Stimulated activated memory B cell treated with anti-CD40 and anti-IgM and Interleukin-4, amounts not matched to agents 10 μg/mL and 1 μg/mL and 100 μg/mL, for 72 hours (primary cell): ENCODE results near the gene VAV2.
A peak's percentile ranks its signal among the peaks of the same experiment; 100 is the strongest.

ENCODE experiments used
- ATAC-seq: fragments of 150-1000 bp; cut with Tn5 transposase; 2 replicates; pipeline ENCODE4 v1.10.0; 2021
- H3K27ac Mint-ChIP-seq: one replicate; pipeline ENCODE4 v1.8.0; 2022; ENCODE audit warnings: mild to moderate bottlenecking, mixed read lengths
- H3K27me3 Mint-ChIP-seq: one replicate; pipeline ENCODE4 v1.8.0; 2022; ENCODE audit warnings: mixed read lengths
- H3K36me3 Mint-ChIP-seq: one replicate; pipeline ENCODE4 v1.8.0; 2022; ENCODE audit warnings: mixed read lengths
- H3K4me1 Mint-ChIP-seq: one replicate; pipeline ENCODE4 v1.8.0; 2022; ENCODE audit warnings: mixed read lengths
- H3K4me3 Mint-ChIP-seq: one replicate; pipeline ENCODE4 v1.8.0; 2022; ENCODE audit warnings: mild to moderate bottlenecking, moderate library complexity, mixed read lengths
- H3K9me3 Mint-ChIP-seq: one replicate; pipeline ENCODE4 v1.8.0; 2022; ENCODE audit warnings: mixed read lengths

The VAV2 gene

GRCh38 chr9:133973791-133974630, 18.1 kb downstream of the VAV2 start:
- Mint-ChIP-seq H3K36me3 (no peaks in the 10 kb centered on the region), H3K4me1 (peaks cover 87% of the 10 kb centered on the region), H3K27ac (peak overlapping the region; percentile 66), H3K4me3 (peak overlapping the region; percentile 71), H3K27me3 (no peaks in the 10 kb centered on the region), H3K9me3 (no peaks in the 10 kb centered on the region)
- ATAC-seq: no peak

- Mint-ChIP-seq H3K27ac (peak overlapping the region; percentile 66), H3K4me1 (peaks cover 87% of the 10 kb centered on the region), H3K4me3 (peak overlapping the region; percentile 71), H3K27me3 (no peaks in the 10 kb centered on the region), H3K36me3 (no peaks in the 10 kb centered on the region), H3K9me3 (no peaks in the 10 kb centered on the region)
- peak; percentile 51 for ATAC-seq
Observed at GRCh38 chr9:133973111-133973790, 18.9 kb downstream of the VAV2 start.

- no peak for ATAC-seq
- H3K9me3 Mint-ChIP-seq: no peaks in the 10 kb centered on the region
- H3K27me3 Mint-ChIP-seq: no peaks in the 10 kb centered on the region
- no peaks in the 10 kb centered on the region for H3K36me3 Mint-ChIP-seq
- peak overlapping the region; percentile 66 for H3K27ac Mint-ChIP-seq
- peaks cover 87% of the 10 kb centered on the region for H3K4me1 Mint-ChIP-seq
- H3K4me3 Mint-ChIP-seq: peak overlapping the region; percentile 32
Observed at GRCh38 chr9:133971981-133972941, 19.9 kb downstream of the VAV2 start.

DNA sequence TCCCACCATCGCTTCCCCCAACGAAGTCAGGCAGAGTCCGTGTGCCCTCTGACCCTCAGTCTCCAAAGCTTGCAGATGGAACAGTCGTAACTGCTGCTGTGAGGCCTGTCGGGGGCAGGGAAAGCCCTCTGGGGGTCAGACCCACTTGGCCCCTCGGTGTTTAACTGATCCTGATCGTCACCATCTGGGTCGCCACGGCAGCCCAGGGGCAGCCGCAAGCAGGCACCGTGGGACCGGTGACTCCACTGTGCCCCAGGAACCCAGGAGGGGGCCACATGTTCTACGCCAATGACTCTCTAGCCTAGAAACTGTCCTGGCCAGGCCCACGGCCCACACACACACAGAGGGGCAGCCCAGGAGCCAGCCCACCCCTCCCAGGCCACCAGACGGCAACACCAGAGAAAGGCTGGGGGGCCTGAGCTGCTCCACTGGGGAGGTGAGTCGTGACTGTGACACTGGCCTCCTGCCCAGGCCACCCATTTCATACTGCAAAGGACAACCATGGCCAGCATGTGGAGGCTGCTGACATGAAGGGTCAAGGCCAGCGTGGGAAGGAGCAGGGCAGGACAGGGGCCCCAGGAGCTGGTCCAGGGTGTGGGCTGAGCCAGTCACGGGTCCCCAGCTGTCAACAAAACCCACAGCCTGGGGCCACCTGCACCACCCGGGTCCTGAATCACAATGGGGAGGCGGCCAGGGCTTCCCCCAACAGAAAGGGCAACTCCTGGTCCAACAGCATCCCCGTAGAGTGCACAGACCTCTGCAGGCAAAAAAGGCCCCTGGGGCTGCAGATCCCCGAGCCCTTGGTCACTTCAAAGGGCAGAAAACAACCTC, 20.8 kb downstream of the VAV2 start:
- Mint-ChIP-seq H3K27me3 (no peaks in the 10 kb centered on the region), H3K4me3 (peak overlapping the region; percentile 32), H3K27ac (peak overlapping the region; percentile 66), H3K36me3 (no peaks in the 10 kb centered on the region), H3K9me3 (no peaks in the 10 kb centered on the region), H3K4me1 (peaks cover 90% of the 10 kb centered on the region)
- ATAC-seq: peak; percentile 69

DNA sequence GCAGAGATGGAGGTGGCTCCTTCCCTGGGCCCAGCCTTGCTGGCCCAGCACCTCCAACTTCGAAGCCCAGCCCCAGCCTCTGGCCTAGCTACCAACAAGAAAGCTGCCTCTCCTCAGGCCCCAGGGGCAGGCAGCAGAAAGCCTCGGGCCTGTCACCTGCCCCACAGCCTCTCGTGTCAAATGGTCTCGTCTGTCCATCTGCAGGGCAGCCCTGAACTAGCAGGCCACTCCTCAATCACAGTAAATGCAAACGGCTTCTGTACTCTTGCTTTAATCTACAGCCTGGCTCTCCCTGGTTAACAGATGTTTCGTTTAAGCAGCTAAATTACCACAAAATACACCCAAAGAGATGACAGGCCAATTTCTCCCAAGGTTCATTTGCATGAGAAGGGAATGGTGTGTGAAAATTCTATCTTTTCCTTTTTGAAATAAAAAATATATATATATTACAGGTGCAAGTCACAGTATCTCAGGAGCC, 21.5 kb downstream of the VAV2 start:
- peak overlapping the region; percentile 50 for H3K4me3 Mint-ChIP-seq
- no peak for ATAC-seq
- peak overlapping the region; percentile 66 for H3K27ac Mint-ChIP-seq
- peaks cover 6% of the 10 kb centered on the region for H3K36me3 Mint-ChIP-seq
- H3K27me3 Mint-ChIP-seq: no peaks in the 10 kb centered on the region
- peaks cover 93% of the 10 kb centered on the region for H3K4me1 Mint-ChIP-seq
- no peaks in the 10 kb centered on the region for H3K9me3 Mint-ChIP-seq

DNA sequence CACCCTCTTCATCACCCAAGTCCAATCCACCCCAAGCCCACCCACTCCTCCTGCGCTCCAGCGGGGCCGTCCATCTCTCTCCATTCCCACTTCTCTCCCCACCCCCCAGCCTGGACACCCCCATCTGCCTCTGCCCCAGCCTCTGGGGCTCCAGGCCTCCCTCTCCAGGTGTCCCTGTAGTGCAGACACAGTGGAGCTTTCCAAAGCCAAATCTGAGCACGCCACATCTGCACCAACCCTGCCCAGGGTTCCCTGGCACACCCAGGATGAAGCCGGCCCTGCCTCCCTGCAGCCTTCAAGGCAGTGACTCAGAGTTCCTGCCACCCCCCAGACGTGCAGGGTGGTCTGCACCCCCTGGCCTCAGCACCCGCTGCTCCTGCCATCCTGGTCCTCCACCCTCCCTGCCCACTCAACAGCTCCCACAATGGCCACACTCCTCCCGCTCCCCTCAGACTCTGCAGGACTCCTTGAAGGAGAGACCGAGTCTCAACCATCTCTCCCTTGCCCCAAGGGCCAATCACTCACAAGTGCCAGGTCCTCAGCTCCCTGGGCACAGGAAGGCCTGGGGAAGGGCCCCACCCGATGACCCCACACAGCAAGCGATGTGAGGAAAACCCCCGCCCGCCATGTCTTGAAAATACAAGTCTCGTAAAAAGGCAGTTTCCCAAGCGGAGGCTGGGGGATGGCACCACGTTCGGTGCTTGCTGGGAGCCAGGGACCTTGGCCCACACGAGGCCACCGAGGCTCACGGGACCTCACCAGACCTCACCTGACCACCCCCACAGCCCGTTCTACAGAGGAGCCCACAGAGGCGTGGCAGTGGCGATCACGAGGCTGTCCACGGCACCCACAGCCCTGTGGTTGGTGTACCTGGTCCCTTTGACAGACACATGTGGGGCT, 22.2 kb downstream of the VAV2 start:
- H3K27me3 Mint-ChIP-seq: no peaks in the 10 kb centered on the region
- peaks cover 10% of the 10 kb centered on the region for H3K36me3 Mint-ChIP-seq
- peak overlapping the region; percentile 66 for H3K27ac Mint-ChIP-seq
- peaks cover 89% of the 10 kb centered on the region for H3K4me1 Mint-ChIP-seq
- no peaks in the 10 kb centered on the region for H3K9me3 Mint-ChIP-seq
- peak overlapping the region; percentile 72 for H3K4me3 Mint-ChIP-seq
- ATAC-seq: no peak

GRCh38 chr9:133968966-133969617, 23.0 kb downstream of the VAV2 start:
- peak overlapping the region; percentile 72 for H3K4me3 Mint-ChIP-seq
- peaks cover 3% of the 10 kb centered on the region for H3K9me3 Mint-ChIP-seq
- peaks cover 81% of the 10 kb centered on the region for H3K4me1 Mint-ChIP-seq
- no peaks in the 10 kb centered on the region for H3K27me3 Mint-ChIP-seq
- ATAC-seq: no peak
- H3K27ac Mint-ChIP-seq: peak overlapping the region; percentile 66
- peaks cover 18% of the 10 kb centered on the region for H3K36me3 Mint-ChIP-seq

DNA sequence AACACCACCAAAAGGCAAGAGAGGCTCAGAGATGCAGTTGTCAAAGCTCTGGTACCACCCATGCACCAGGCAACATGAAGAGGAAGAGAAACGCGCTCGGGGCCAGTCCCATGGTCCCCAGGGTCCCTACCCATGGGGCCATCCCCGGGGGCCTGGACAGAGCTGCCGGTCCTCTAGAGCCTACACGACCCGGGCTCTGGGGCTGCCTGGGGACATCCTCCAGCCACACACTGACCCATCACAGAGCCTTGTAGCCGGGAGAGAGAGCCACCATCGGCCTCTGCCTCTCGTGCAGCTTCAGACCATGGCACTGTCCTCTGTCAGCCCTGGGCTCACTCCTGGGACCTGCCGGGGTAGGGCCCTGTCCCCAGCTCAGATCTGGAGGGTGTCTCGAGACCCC, 23.7 kb downstream of the VAV2 start:
- H3K9me3 Mint-ChIP-seq: peaks cover 3% of the 10 kb centered on the region

DNA sequence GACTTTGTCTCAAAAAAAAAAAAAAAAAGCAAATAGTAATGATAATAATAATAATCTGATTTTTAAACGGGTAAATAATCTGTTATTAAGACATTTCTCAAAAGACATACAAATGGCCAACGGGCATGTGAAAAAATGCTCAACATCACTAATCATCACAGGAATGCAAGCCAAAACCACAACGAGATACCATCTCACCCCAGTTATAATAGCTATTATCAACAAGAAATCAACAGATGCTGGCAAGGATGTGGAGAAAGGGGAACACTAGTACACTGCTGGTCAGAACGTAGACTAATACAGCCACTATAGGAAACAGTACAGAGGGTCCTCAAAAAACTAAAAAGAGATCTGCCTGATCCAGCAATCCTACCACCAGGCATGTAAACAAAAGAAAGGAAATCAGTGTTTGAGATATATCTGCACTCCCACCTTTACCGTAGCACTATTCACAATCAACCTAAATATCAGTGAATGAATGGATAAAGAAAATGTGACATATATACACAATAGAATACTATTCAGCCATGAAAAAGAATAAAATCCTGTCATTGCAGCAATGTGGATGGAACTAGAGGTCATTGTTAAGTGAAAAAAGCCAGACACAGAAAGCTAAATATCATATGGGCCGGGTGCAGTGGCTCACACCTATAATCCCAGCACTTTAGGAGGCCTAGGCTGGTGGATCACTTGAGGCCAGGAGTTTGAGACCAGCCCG, 24.9 kb downstream of the VAV2 start:
- Mint-ChIP-seq H3K4me3 (no peak overlapping the region), H3K4me1 (peaks cover 76% of the 10 kb centered on the region), H3K27me3 (no peaks in the 10 kb centered on the region), H3K36me3 (peaks cover 18% of the 10 kb centered on the region), H3K9me3 (peaks cover 3% of the 10 kb centered on the region), H3K27ac (peak overlapping the region; percentile 66)
- no peak for ATAC-seq

More for the DNA sequence above, 23.7 kb downstream of the VAV2 start:
- H3K27ac Mint-ChIP-seq: peak overlapping the region; percentile 66
- no peaks in the 10 kb centered on the region for H3K27me3 Mint-ChIP-seq
- peaks cover 18% of the 10 kb centered on the region for H3K36me3 Mint-ChIP-seq
- H3K4me1 Mint-ChIP-seq: peaks cover 76% of the 10 kb centered on the region
- peak; percentile 90 for ATAC-seq
- peak overlapping the region; percentile 72 for H3K4me3 Mint-ChIP-seq

DNA sequence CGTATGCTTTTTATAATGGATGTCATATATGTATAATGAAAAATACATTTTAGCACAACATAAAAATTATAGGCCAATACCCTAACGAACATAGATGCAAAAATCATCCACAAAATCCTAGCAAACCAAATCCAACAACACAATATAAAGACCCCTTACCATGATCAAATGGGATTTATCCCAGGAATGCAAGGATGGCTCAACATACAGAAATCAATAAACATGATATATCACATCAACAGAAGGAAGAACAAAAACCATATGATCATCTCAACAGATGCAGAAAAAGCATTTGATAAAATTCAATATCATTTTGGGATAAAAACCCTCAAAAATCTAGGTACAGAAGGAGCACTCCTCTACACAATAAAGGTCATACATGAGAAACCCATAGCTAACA, 27.7 kb downstream of the VAV2 start:
- no peak for ATAC-seq
- H3K27ac Mint-ChIP-seq: no peak overlapping the region
- peaks cover 76% of the 10 kb centered on the region for H3K4me1 Mint-ChIP-seq
- no peaks in the 10 kb centered on the region for H3K27me3 Mint-ChIP-seq
- peaks cover 18% of the 10 kb centered on the region for H3K36me3 Mint-ChIP-seq
- H3K4me3 Mint-ChIP-seq: no peak overlapping the region
- H3K9me3 Mint-ChIP-seq: peaks cover 3% of the 10 kb centered on the region

- Mint-ChIP-seq H3K27ac (peak overlapping the region; percentile 79), H3K27me3 (no peaks in the 10 kb centered on the region), H3K36me3 (peaks cover 18% of the 10 kb centered on the region), H3K4me3 (no peak overlapping the region), H3K9me3 (peaks cover 3% of the 10 kb centered on the region), H3K4me1 (peaks cover 75% of the 10 kb centered on the region)
- no peak for ATAC-seq
Observed at GRCh38 chr9:133963166-133963565, 29.0 kb downstream of the VAV2 start.

- Mint-ChIP-seq H3K36me3 (peaks cover 18% of the 10 kb centered on the region), H3K27ac (peak overlapping the region; percentile 79), H3K9me3 (peaks cover 3% of the 10 kb centered on the region), H3K27me3 (no peaks in the 10 kb centered on the region), H3K4me3 (peak overlapping the region; percentile 67), H3K4me1 (peaks cover 71% of the 10 kb centered on the region)
- ATAC-seq: no peak
Observed at GRCh38 chr9:133962341-133962740, 29.8 kb downstream of the VAV2 start.
